Heart right ventricle (tissue), 16 donors: ENCODE measurements around the gene PTPRN2. TPM values are rescaled to one million over a fixed set of nuclear protein-coding genes. Genes with fewer than 3 reads are reported as not detected.

Experiments
- ATAC-seq, 8 donors: fragments of 200-7000 bp; cut with Tn5 transposase; one replicate each; pipeline ENCODE4 v1.9.1; 2020; ENCODE audit warnings: mild to moderate bottlenecking in 8 of 8, moderate library complexity in 8 of 8, moderate number of reproducible peaks in 1 of 8
- DNase-seq, 2 donors: peaks; one replicate each; pipeline ENCODE4 v3.0.0-alpha.2; 2020
- H3K27ac ChIP-seq, 10 donors: fragments of 200-600 bp; sonication (generic) in 2 of 10; one replicate each; pipeline versions ENCODE4 v1.5.0 to v1.8.0; 2020 to 2022; ENCODE audit warnings: mild to moderate bottlenecking in 3 of 10
- H3K27me3 ChIP-seq, 7 donors: fragments of 200-600 bp; one replicate each; pipeline ENCODE4 v1.8.0; 2021 to 2022; ENCODE audit warnings: mild to moderate bottlenecking in 2 of 7
- H3K36me3 ChIP-seq, 9 donors: fragments of 200-600 bp; sonication (generic) in 1 of 9; one replicate each; pipeline versions ENCODE4 v1.5.0 to v1.8.0; 2020 to 2022; ENCODE audit warnings: mild to moderate bottlenecking in 2 of 9
- H3K4me1 ChIP-seq, 9 donors: fragments of 200-600 bp; sonication (generic) in 1 of 9; one replicate each; pipeline versions ENCODE4 v1.5.0 to v1.8.0; 2020 to 2022; ENCODE audit warnings: mild to moderate bottlenecking in 4 of 9
- H3K4me3 ChIP-seq, 10 donors: fragments of 200-600 bp; sonication (generic) in 2 of 10; one replicate each; pipeline versions ENCODE4 v1.5.0 to v1.8.0; 2020 to 2022; ENCODE audit warnings: mild to moderate bottlenecking in 7 of 10, moderate library complexity in 2 of 10
- H3K9me3 ChIP-seq, 11 donors: fragments of 200-600 bp in 10 of 11; sonication (generic) in 2 of 11; one replicate each; pipeline versions ENCODE4 v1.5.0 to v1.8.0; 2013 to 2022; ENCODE audit warnings: mild to moderate bottlenecking in 2 of 11, control low read depth in 1 of 11, moderate library complexity in 1 of 11
- CTCF ChIP-seq, 9 donors: fragments of 200-600 bp; sonication (generic) in 2 of 9; IDR thresholded peaks; one replicate each; pipeline versions ENCODE4 v1.5.0 to v1.8.0; 2021 to 2022; ENCODE audit warnings: antibody characterized with exemption in 9 of 9, mild to moderate bottlenecking in 5 of 9, moderate library complexity in 1 of 9
- WGBS, 2 donors: extraction: QIAGEN DNeasy Blood & Tissue Kit; methylation state at CpG; one replicate each; pipeline ENCODE4 v1.1.7; 2013; ENCODE audit warnings: inconsistent platforms in 1 of 2; 5-methylcytosine and 5-hydroxymethylcytosine counted together
- intact Hi-C, 10 donors: fragments of 100-400 bp; cut with DNase I; formaldehyde crosslinking; loops; one replicate each; pipeline versions ENCODE4 v1.11.1 to v1.14.2; 2022
- polyA plus RNA-seq, 2 donors: library from polyadenylated mRNA; stranded (reverse); fragments of 200-250 nt; gene quantifications; one replicate each; pipeline ENCODE4 v1.2.3, GENCODE V29; 2013
- total RNA-seq, 10 donors: library from RNA; stranded (reverse); fragmentation: NEBNext Ultra II Directional in 3 of 10; extraction: Animal tissue kit (Norgen Biotek cat#: 25700) in 3 of 10; gene quantifications; one replicate each; pipeline versions ENCODE4 v1.2.1 to v1.2.4, GENCODE V29; 2021 to 2023
- donor health status: Arrhythmogenic right ventricular cardiomyopathy.
- donor health status: ischemic (EF 13 %, LVEDD 7.1; RV severe dilation, severe dysfunction).
- donor health status: healthy with polysubstance abuse.
- donor health status: DM: no; HTN: yes; CAD: no.
- donor health status: DM: no; HTN: no; CAD: no.
- donor health status: ischemic (EF 25% LVEDD 6.9; RV normal size, moderate dysfunction).
- donor health status: ischemic (EF 25% LVEDD 5.7; RV mildly dilated, moderate dysfunction).
- donor health status: healthy.
- donor health status: DM: yes; HTN: yes; CAD: no.
- donor health status: Ischemic cardiomyopathy.
- donor health status: ischemic (EF 35%, LVEDD 5.7; RV mildly dilated, moderate dysfunction).
- donor health status: nonischemic (EF 11% LVEDD 7.7; RV severe dilation, severe dysfunction).
- donor health status: DM: yes; HTN: yes; CAD: no.
- donor health status: PGD.
- donor health status: ischemic (EF 29% LVEDD 5.4; RV normal size, mild dysfunction).
- donor health status: nonischemic (EF 23%, LVEDD 6.1; RV moderate dilation, normal function).

PTPRN2 gene
- total and polyA plus RNA-seq, 12 donors, result 0.82 to 1.8 (median 1.3) TPM

GRCh38 chr7:158592541-158592940, 4.9 kb upstream of the PTPRN2 start:
- Histone ChIP-seq H3K27me3 (peaks cover 0 to 12% (median 9%) of the 10 kb centered on the region in 7 donors), H3K27ac (no peak overlapping the region), H3K4me3 (no peak overlapping the region), H3K9me3 (peaks cover 0 to 11% (median 0%) of the 10 kb centered on the region in 11 donors), H3K36me3 (no peaks in the 10 kb centered on the region), H3K4me1 (peaks cover 0 to 6% (median 3%) of the 10 kb centered on the region in 9 donors)
- ATAC-seq (no peak), DNase-seq (no peak)
- WGBS, 2 donors, result 95 to 100% methylated on average over 1 of the region's 1 CpG
- no peak for TF ChIP-seq CTCF (IDR thresholded peaks at IDR 0.05)
- intact Hi-C loops, result no loop called here

GRCh38 chr7:158591944-158592343, 4.3 kb upstream of the PTPRN2 start:
- TF ChIP-seq CTCF (IDR thresholded peaks at IDR 0.05), result no peak
- H3K27me3 ChIP-seq, result peaks cover 0 to 14% (median 9%) of the 10 kb centered on the region in 7 donors
- no peak overlapping the region for H3K4me3 ChIP-seq
- WGBS, 2 donors, result 89 to 90% methylated on average over 15 of the region's 15 CpGs
- H3K4me1 ChIP-seq, result peaks cover 0 to 9% (median 4%) of the 10 kb centered on the region in 9 donors
- intact Hi-C loops, result no loop called here
- no peaks in the 10 kb centered on the region for H3K36me3 ChIP-seq
- DNase-seq (no peak), ATAC-seq (no peak)
- peaks cover 0 to 11% (median 0%) of the 10 kb centered on the region in 11 donors for H3K9me3 ChIP-seq
- no peak overlapping the region for H3K27ac ChIP-seq

- peaks cover 12 to 31% (median 27%) of the 10 kb centered on the region in 7 donors for H3K27me3 ChIP-seq
- peaks cover 0 to 9% (median 0%) of the 10 kb centered on the region in 11 donors for H3K9me3 ChIP-seq
- DNase-seq (no peak), ATAC-seq (no peak)
- no peak overlapping the region for H3K27ac ChIP-seq
- H3K4me3 ChIP-seq, result no peak overlapping the region
- peaks cover 9 to 24% (median 15%) of the 10 kb centered on the region in 9 donors for H3K4me1 ChIP-seq
- intact Hi-C loops, result no loop called here
- TF ChIP-seq CTCF (IDR thresholded peaks at IDR 0.05), result no peak
- no peaks in the 10 kb centered on the region for H3K36me3 ChIP-seq
- WGBS, 2 donors, result 90 to 93% methylated on average over 12 of the region's 12 CpGs
These were observed 2.5 kb upstream of the PTPRN2 start for GRCh38 chr7:158590181-158590530.

- DNase-seq, result no peak
- Histone ChIP-seq H3K4me3 (no peak overlapping the region), H3K27ac (no peak overlapping the region), H3K4me1 (peaks cover 9 to 24% (median 15%) of the 10 kb centered on the region in 9 donors), H3K27me3 (peaks cover 15 to 36% (median 32%) of the 10 kb centered on the region in 7 donors), H3K36me3 (no peaks in the 10 kb centered on the region), H3K9me3 (peaks cover 0 to 9% (median 0%) of the 10 kb centered on the region in 11 donors)
- 50 to 67% methylated on average over 1 of the region's 1 CpG for WGBS, 2 donors
- no peak for ATAC-seq
- intact Hi-C loops, result no loop called here
- no peak for TF ChIP-seq CTCF (IDR thresholded peaks at IDR 0.05)
These were observed 2.0 kb upstream of the PTPRN2 start for GRCh38 chr7:158589653-158590052.
